Neural crest cell (in vitro differentiated cells): ENCODE results near the gene PLXDC2. TPM values are rescaled to one million over a fixed set of nuclear protein-coding genes. Genes with fewer than 3 reads are reported as not detected.

Experiments used
- DNase-seq: peaks from one replicate; pipeline ENCODE4 v3.0.0; 2021; ENCODE audit warnings: low read depth, mixed read lengths, low spot score
- H3K27ac Mint-ChIP-seq: one replicate; pipeline ENCODE4 v1.8.0; 2021; ENCODE audit warnings: mild to moderate bottlenecking, mixed read lengths; ENCODE audit not compliant: unreplicated experiment
- H3K27me3 Mint-ChIP-seq: 2 replicates; pipeline ENCODE4 v1.8.0; 2021; ENCODE audit warnings: low read depth, mild to moderate bottlenecking, mixed read lengths
- H3K36me3 Mint-ChIP-seq: 2 replicates; pipeline ENCODE4 v1.8.0; 2021; ENCODE audit warnings: low read depth, mild to moderate bottlenecking, mixed read lengths
- H3K4me1 Mint-ChIP-seq: 2 replicates; pipeline ENCODE4 v1.8.0; 2021; ENCODE audit warnings: mixed read lengths
- H3K4me3 Mint-ChIP-seq: one replicate; pipeline ENCODE4 v1.8.0; 2021; ENCODE audit warnings: mild to moderate bottlenecking, mixed read lengths
- H3K9me3 Mint-ChIP-seq: 2 replicates; pipeline ENCODE4 v1.8.0; 2021; ENCODE audit warnings: mixed read lengths
- CTCF ChIP-seq: fragments of 200-600 bp; sonication (generic); conservative IDR thresholded peaks from 2 replicates; pipeline ENCODE4 v1.5.0; 2021; ENCODE audit warnings: antibody characterized with exemption, mild to moderate bottlenecking
- total RNA-seq: library from RNA; stranded (reverse); gene quantifications from 2 replicates; pipeline ENCODE4 v1.2.1, GENCODE V29; 2021

The PLXDC2 gene
- total RNA-seq, 1 donor from 2014 or later: 4.0 TPM

DNA sequence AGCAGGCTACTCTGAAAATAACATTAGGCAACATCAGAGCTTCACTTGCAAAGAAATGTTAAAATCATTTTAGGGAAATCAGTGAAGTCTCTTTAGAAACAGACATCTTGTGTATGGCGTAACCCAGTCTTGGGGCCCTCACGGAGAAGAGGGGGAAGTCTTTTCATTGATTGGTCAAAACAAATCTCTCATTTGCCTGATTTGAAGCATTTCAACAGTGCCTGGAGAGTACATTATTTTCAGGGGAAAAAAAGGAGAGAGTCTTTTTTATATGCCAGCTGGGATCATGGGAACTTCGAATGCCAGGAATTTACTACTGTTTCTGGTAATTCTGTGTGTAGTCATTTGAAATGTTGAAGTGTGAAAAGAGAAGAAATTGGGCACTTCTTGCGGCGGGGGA is 471.4 kb downstream of the PLXDC2 start:
- no peak for DNase-seq
- H3K4me1 Mint-ChIP-seq: peaks cover 10% of the 10 kb centered on the region
- H3K27ac Mint-ChIP-seq: no peak overlapping the region
- H3K36me3 Mint-ChIP-seq: no peaks in the 10 kb centered on the region
- TF ChIP-seq CTCF: no peak
- H3K27me3 Mint-ChIP-seq: no peaks in the 10 kb centered on the region
- no peaks in the 10 kb centered on the region for H3K9me3 Mint-ChIP-seq
- H3K4me3 Mint-ChIP-seq: no peak overlapping the region

GRCh38 chr10:20288060-20288459 is 471.8 kb downstream of the PLXDC2 start:
- Mint-ChIP-seq H3K27ac (no peak overlapping the region), H3K27me3 (no peaks in the 10 kb centered on the region), H3K9me3 (no peaks in the 10 kb centered on the region), H3K4me3 (no peak overlapping the region), H3K4me1 (peaks cover 10% of the 10 kb centered on the region), H3K36me3 (no peaks in the 10 kb centered on the region)
- TF ChIP-seq CTCF: no peak
- no peak for DNase-seq

DNA sequence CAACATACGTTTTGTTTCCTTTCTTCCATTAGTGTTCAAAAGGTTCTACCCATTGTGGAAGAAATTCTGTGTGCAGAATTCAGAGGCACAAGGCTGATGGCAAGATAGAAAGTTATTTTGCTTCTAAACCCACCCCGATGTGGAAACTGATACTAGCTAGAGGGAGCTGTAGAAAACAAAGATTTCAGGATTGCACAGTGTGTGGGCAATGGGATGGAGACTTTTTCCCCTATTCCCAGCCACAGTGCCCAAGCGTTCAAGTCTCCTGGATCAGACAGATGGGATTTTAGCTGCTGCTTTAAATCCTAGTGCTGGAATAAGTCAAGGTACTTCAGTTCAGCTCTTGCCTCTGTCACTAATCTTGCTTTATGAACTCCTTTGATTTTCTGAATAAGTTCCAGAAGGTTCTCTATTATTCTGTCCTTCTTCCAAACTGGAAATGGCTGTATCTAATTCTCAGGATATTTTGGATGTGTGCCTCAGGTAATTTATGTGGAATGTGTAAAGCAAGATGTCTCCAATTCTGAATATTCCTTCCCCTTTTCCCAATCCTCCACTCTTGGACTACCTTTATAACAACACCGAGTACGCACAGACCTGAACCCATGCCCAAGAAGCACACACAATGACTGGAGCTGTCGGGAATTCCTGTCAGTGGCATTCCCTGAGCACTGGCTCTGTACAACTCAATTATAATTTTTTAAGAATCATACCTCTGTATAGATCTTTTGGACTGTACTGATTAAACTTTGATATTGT is 473.0 kb downstream of the PLXDC2 start:
- Mint-ChIP-seq H3K36me3 (no peaks in the 10 kb centered on the region), H3K27ac (no peak overlapping the region), H3K27me3 (no peaks in the 10 kb centered on the region)

GRCh38 chr10:20298417-20298816 is 482.2 kb downstream of the PLXDC2 start:
- H3K9me3 Mint-ChIP-seq: peaks cover 5% of the 10 kb centered on the region
- no peak overlapping the region for H3K4me3 Mint-ChIP-seq
- peaks cover 9% of the 10 kb centered on the region for H3K36me3 Mint-ChIP-seq
- no peaks in the 10 kb centered on the region for H3K4me1 Mint-ChIP-seq
- no peaks in the 10 kb centered on the region for H3K27me3 Mint-ChIP-seq
- TF ChIP-seq CTCF: no peak
- no peak for DNase-seq
- no peak overlapping the region for H3K27ac Mint-ChIP-seq

More for the DNA sequence above, 473.0 kb downstream of the PLXDC2 start:
- DNase-seq: no peak
- Mint-ChIP-seq H3K4me3 (no peak overlapping the region), H3K9me3 (no peaks in the 10 kb centered on the region), H3K4me1 (peaks cover 10% of the 10 kb centered on the region)
- no peak for TF ChIP-seq CTCF

DNA sequence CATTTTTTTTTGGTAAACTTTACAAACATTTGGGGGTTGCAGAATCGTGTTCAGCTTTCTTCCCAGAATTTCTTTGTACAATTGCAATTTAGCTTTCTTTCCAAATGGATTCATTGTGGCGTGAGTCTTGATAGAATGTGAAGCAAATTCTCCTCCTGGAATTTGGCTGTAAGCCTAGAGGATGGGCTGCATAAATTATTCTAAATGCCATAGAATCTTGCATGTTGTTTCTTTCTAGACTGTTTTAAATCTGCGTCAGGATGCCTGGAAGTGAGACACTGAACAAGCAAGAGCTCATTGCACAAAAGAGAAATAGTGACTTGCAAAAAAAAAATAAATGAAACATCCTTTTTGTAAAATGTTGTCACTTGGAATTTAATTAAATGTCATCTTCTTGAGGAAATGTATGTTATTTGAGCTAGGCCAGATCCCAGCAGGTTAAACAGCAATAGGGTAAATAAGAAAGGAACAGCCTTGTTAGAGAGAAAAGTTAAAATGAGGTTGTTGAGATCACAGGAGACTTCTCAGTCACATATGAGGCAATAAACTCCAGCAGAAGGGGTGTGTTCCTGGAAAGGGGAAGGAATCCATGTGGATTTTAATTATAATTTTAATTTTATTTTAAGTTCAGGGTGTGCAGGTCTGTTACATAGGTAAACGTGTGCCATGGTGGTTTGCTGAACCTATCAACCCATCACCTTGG is 483.0 kb downstream of the PLXDC2 start:
- no peaks in the 10 kb centered on the region for H3K27me3 Mint-ChIP-seq
- H3K36me3 Mint-ChIP-seq: peaks cover 9% of the 10 kb centered on the region
- peaks cover 5% of the 10 kb centered on the region for H3K9me3 Mint-ChIP-seq
- no peak for DNase-seq
- H3K4me1 Mint-ChIP-seq: no peaks in the 10 kb centered on the region
- H3K27ac Mint-ChIP-seq: no peak overlapping the region
- TF ChIP-seq CTCF: no peak
- no peak overlapping the region for H3K4me3 Mint-ChIP-seq
